Hepatocyte (in vitro differentiated cells): ENCODE data around the gene CAV3. TPM values are rescaled to one million over a fixed set of nuclear protein-coding genes. Genes with fewer than 3 reads are reported as not detected.

Source experiments
- DNase-seq: peaks from one replicate; pipeline ENCODE4 v3.0.0-alpha.2; 2016; ENCODE audit warnings: low spot score
- H2AFZ ChIP-seq: fragments of 200-600 bp; sonication (generic); 2 replicates; pipeline ENCODE4 v1.6.0; 2016; ENCODE audit warnings: antibody characterized with exemption, mild to moderate bottlenecking
- H3K27ac ChIP-seq: fragments of 200-600 bp; sonication (generic); 2 replicates; pipeline ENCODE4 v1.5.1; 2016; ENCODE audit warnings: mild to moderate bottlenecking
- H3K27me3 ChIP-seq: fragments of 200-600 bp; sonication (generic); 2 replicates; pipeline ENCODE4 v1.6.1; 2016
- H3K36me3 ChIP-seq: fragments of 200-600 bp; sonication (generic); replicated peaks from 2 replicates; pipeline ENCODE4 v1.5.1; 2016; ENCODE audit warnings: low read depth; ENCODE audit not compliant: insufficient read depth
- H3K4me1 ChIP-seq: fragments of 200-600 bp; sonication (generic); 2 replicates; pipeline ENCODE4 v1.5.1; 2016; ENCODE audit warnings: mild to moderate bottlenecking, moderate library complexity; ENCODE audit not compliant: insufficient read depth
- H3K4me2 ChIP-seq: fragments of 200-600 bp; sonication (generic); 2 replicates; pipeline ENCODE4 v1.6.0; 2016
- H3K4me3 ChIP-seq: fragments of 200-600 bp; sonication (generic); 2 replicates; pipeline ENCODE4 v1.5.1; 2016; ENCODE audit warnings: mild to moderate bottlenecking
- H3K79me2 ChIP-seq: fragments of 200-600 bp; sonication (generic); 2 replicates; pipeline ENCODE4 v1.6.0; 2017; ENCODE audit warnings: mild to moderate bottlenecking
- H3K9me2 ChIP-seq: fragments of 200-600 bp; sonication (generic); replicated peaks from 2 replicates; pipeline ENCODE4 v1.6.0; 2017; ENCODE audit warnings: mild to moderate bottlenecking; ENCODE audit not compliant: insufficient read depth
- H3K9me3 ChIP-seq: fragments of 200-600 bp; sonication (generic); 2 replicates; pipeline ENCODE4 v1.5.1; 2016; ENCODE audit warnings: low read depth, mild to moderate bottlenecking
- H4K20me1 ChIP-seq: fragments of 200-600 bp; sonication (generic); 2 replicates; pipeline ENCODE4 v1.6.0; 2016; ENCODE audit warnings: mild to moderate bottlenecking; ENCODE audit not compliant: insufficient read depth, poor library complexity, severe bottlenecking
- CTCF ChIP-seq: fragments of 200-600 bp; sonication (generic); IDR thresholded peaks from 2 replicates; pipeline ENCODE4 v1.5.1; 2016; ENCODE audit warnings: antibody characterized with exemption, mild to moderate bottlenecking; ENCODE audit not compliant: poor library complexity
- EZH2 ChIP-seq: fragments of 200-600 bp; sonication (generic); IDR thresholded peaks from 2 replicates; pipeline ENCODE4 v1.6.1; 2016; ENCODE audit warnings: antibody characterized with exemption, mild to moderate bottlenecking, borderline replicate concordance
- EZH2phosphoT487 ChIP-seq: fragments of 200-600 bp; sonication (generic); IDR thresholded peaks from one replicate; pipeline ENCODE4 v1.6.1; 2018; ENCODE audit warnings: antibody characterized with exemption, mild to moderate bottlenecking, low read depth, moderate library complexity; ENCODE audit not compliant: unreplicated experiment, severe bottlenecking
- WGBS: methylation state at CpG from one replicate; pipeline ENCODE4 v1.1.6; 2016; ENCODE audit warnings: low lambda C conversion rate; ENCODE audit errors: missing lambda C conversion rate; 5-methylcytosine and 5-hydroxymethylcytosine counted together
- polyA plus RNA-seq: library from polyadenylated mRNA; unstranded; fragments of >200 nt; fragmentation: Nextera tagmentation; extraction: Ambion mirVana; gene quantifications from 2 replicates; pipeline ENCODE4 v1.2.1, GENCODE V29; 2016
- total RNA-seq: library from RNA; depleted of rRNA; stranded (reverse); fragments of >200 nt; gene quantifications from 2 replicates; pipeline ENCODE4 v1.2.3, GENCODE V29; 2014

The CAV3 gene
- total and polyA plus RNA-seq, 2 experiments from 2014 or later, result not detected

GRCh38 chr3:8705575-8705974 is 28.0 kb upstream of the CAV3 start:
- WGBS, result 82% methylated on average over 3 of the region's 3 CpGs
- TF ChIP-seq EZH2phosphoT487, result no peak
- no peak for TF ChIP-seq CTCF
- no peak for TF ChIP-seq EZH2
- no peak for DNase-seq
- no peaks in the 10 kb centered on the region for H3K4me1 ChIP-seq
- H2AFZ ChIP-seq, result no peak overlapping the region
- no peaks in the 10 kb centered on the region for H3K27me3 ChIP-seq
- H3K36me3 ChIP-seq, result no peaks in the 10 kb centered on the region
- no peak overlapping the region for H3K4me2 ChIP-seq
- no peaks in the 10 kb centered on the region for H3K9me3 ChIP-seq
- no peak overlapping the region for H3K4me3 ChIP-seq
- no peaks in the 10 kb centered on the region for H4K20me1 ChIP-seq
- H3K79me2 ChIP-seq, result no peaks in the 10 kb centered on the region
- no peaks in the 10 kb centered on the region for H3K9me2 ChIP-seq
- H3K27ac ChIP-seq, result no peak overlapping the region

GRCh38 chr3:8709287-8709686 is 24.3 kb upstream of the CAV3 start:
- TF ChIP-seq EZH2 (no peak), CTCF (no peak), EZH2phosphoT487 (no peak)
- no peak overlapping the region for H2AFZ ChIP-seq
- no peaks in the 10 kb centered on the region for H3K36me3 ChIP-seq
- H3K4me3 ChIP-seq, result no peak overlapping the region
- H4K20me1 ChIP-seq, result no peaks in the 10 kb centered on the region
- WGBS, result 89% methylated on average over 5 of the region's 5 CpGs
- H3K27ac ChIP-seq, result no peak overlapping the region
- H3K27me3 ChIP-seq, result no peaks in the 10 kb centered on the region
- no peak overlapping the region for H3K4me2 ChIP-seq
- no peak for DNase-seq
- H3K79me2 ChIP-seq, result no peaks in the 10 kb centered on the region
- no peaks in the 10 kb centered on the region for H3K9me2 ChIP-seq
- H3K9me3 ChIP-seq, result no peaks in the 10 kb centered on the region
- H3K4me1 ChIP-seq, result no peaks in the 10 kb centered on the region

- no peak for DNase-seq
- H3K36me3 ChIP-seq, result no peaks in the 10 kb centered on the region
- 61% methylated on average over 8 of the region's 8 CpGs for WGBS
- H3K4me2 ChIP-seq, result no peak overlapping the region
- H3K79me2 ChIP-seq, result no peaks in the 10 kb centered on the region
- H3K4me1 ChIP-seq, result no peaks in the 10 kb centered on the region
- no peaks in the 10 kb centered on the region for H3K9me2 ChIP-seq
- no peaks in the 10 kb centered on the region for H3K9me3 ChIP-seq
- H3K4me3 ChIP-seq, result no peak overlapping the region
- no peak overlapping the region for H2AFZ ChIP-seq
- TF ChIP-seq EZH2 (no peak), CTCF (no peak), EZH2phosphoT487 (no peak)
- no peak overlapping the region for H3K27ac ChIP-seq
- no peaks in the 10 kb centered on the region for H3K27me3 ChIP-seq
- no peaks in the 10 kb centered on the region for H4K20me1 ChIP-seq
Measured at GRCh38 chr3:8709801-8710507, 23.6 kb upstream of the CAV3 start.
